Measurements from ENCODE around the gene SEC61A1. TPM values are rescaled to one million over a fixed set of nuclear protein-coding genes. Genes with fewer than 3 reads are reported as not detected.

SEC61A1 gene
- total RNA-seq, 4 donors from 2014 or later: 75.1 to 139 (median 124) TPM

- TF ChIP-seq POLR2A (IDR thresholded peaks at IDR 0.05) (no peak), CTCF (IDR thresholded peaks at IDR 0.05) (no peak)
- no peaks in the 10 kb centered on the region for H3K9me3 ChIP-seq
- no peak overlapping the region for H3K27ac ChIP-seq
- H3K36me3 ChIP-seq: no peaks in the 10 kb centered on the region
- H3K4me1 ChIP-seq: peaks cover 0 to 30% (median 7%) of the 10 kb centered on the region in 4 donors
- no peak for DNase-seq
- H3K27me3 ChIP-seq: no peaks in the 10 kb centered on the region
- H3K4me3 ChIP-seq: no peak overlapping the region
These were observed 26.6 kb downstream of the SEC61A1 start for GRCh38 chr3:128078875-128079274.

- Histone ChIP-seq H3K9me3 (no peaks in the 10 kb centered on the region), H3K27me3 (no peaks in the 10 kb centered on the region), H3K36me3 (no peaks in the 10 kb centered on the region), H3K27ac (peak overlapping the region in 1 of 4 donors; percentile 6), H3K4me1 (peaks cover 0 to 34% (median 7%) of the 10 kb centered on the region in 4 donors), H3K4me3 (no peak overlapping the region)
- DNase-seq: no peak
- TF ChIP-seq CTCF (IDR thresholded peaks at IDR 0.05): no peak
- TF ChIP-seq POLR2A (IDR thresholded peaks at IDR 0.05): no peak
These were observed 27.6 kb downstream of the SEC61A1 start for GRCh38 chr3:128079823-128080222.

GRCh38 chr3:128080323-128081080 is 28.3 kb downstream of the SEC61A1 start:
- peaks cover 0 to 31% (median 5%) of the 10 kb centered on the region in 4 donors for H3K4me1 ChIP-seq
- no peaks in the 10 kb centered on the region for H3K36me3 ChIP-seq
- no peak for DNase-seq

GRCh38 chr3:128081226-128081625 is 29.0 kb downstream of the SEC61A1 start:
- no peak for DNase-seq
- Histone ChIP-seq H3K36me3 (no peaks in the 10 kb centered on the region), H3K27me3 (no peaks in the 10 kb centered on the region), H3K4me1 (peaks cover 0 to 26% (median 2%) of the 10 kb centered on the region in 4 donors), H3K4me3 (no peak overlapping the region), H3K27ac (no peak overlapping the region), H3K9me3 (no peaks in the 10 kb centered on the region)
- TF ChIP-seq POLR2A (IDR thresholded peaks at IDR 0.05) (no peak), CTCF (IDR thresholded peaks at IDR 0.05) (no peak)

More at GRCh38 chr3:128080323-128081080, 28.3 kb downstream of the SEC61A1 start:
- Histone ChIP-seq H3K4me3 (no peak overlapping the region), H3K27me3 (no peaks in the 10 kb centered on the region), H3K27ac (peak overlapping the region in 1 of 4 donors; percentile 6), H3K9me3 (no peaks in the 10 kb centered on the region)
- TF ChIP-seq CTCF (IDR thresholded peaks at IDR 0.05) (no peak), POLR2A (IDR thresholded peaks at IDR 0.05) (no peak)

- Histone ChIP-seq H3K4me1 (peaks cover 0 to 20% (median 0%) of the 10 kb centered on the region in 4 donors), H3K4me3 (no peak overlapping the region), H3K27me3 (no peaks in the 10 kb centered on the region), H3K9me3 (no peaks in the 10 kb centered on the region), H3K36me3 (no peaks in the 10 kb centered on the region), H3K27ac (no peak overlapping the region)
- TF ChIP-seq POLR2A (IDR thresholded peaks at IDR 0.05) (no peak), CTCF (IDR thresholded peaks at IDR 0.05) (no peak)
- no peak for DNase-seq
These were observed 29.6 kb downstream of the SEC61A1 start for GRCh38 chr3:128081846-128082245.
